ENCODE data around the gene ZNF460. TPM values are rescaled to one million over a fixed set of nuclear protein-coding genes. Genes with fewer than 3 reads are reported as not detected.
"Not testable (repeated sequence)": the region's sequence is repeated elsewhere in the genome, so short reads cannot be mapped to it uniquely, and the experiment has no call there.

Gene ZNF460
- total RNA-seq: 10 to 100 TPM; 30.1 to 52.2 (median 49.2) TPM

- peaks cover 37% of the 10 kb centered on the region for H3K4me1 Mint-ChIP-seq (ENCODE audit: low read depth)
- H3K9me3 Mint-ChIP-seq: no peaks in the 10 kb centered on the region
- H3K27me3 Mint-ChIP-seq (ENCODE audit: low read depth): no peaks in the 10 kb centered on the region
- DNase-seq: peak; percentile 97
- peaks cover 40% of the 10 kb centered on the region for H3K36me3 Mint-ChIP-seq (ENCODE audit: insufficient read depth)
- no peak within 1 kb of the TSS for H3K4me3 Mint-ChIP-seq
- ATAC-seq: peak; percentile 94 to 97
Observed at GRCh38 chr19:57280165-57280961, at the start of gene ZNF460. ZNF460 (plus strand) TSS chr19:57280485; CDS start chr19:57280807, 322 bp downstream.

- DNase-seq (no peak), ATAC-seq (no peak)
- no peaks in the 10 kb centered on the region for H3K27me3 Mint-ChIP-seq (ENCODE audit: low read depth)
- H3K4me1 Mint-ChIP-seq (ENCODE audit: low read depth): no peaks in the 10 kb centered on the region
- no peaks in the 10 kb centered on the region for H3K9me3 Mint-ChIP-seq
- no peak overlapping the region for H3K4me3 Mint-ChIP-seq
- H3K36me3 Mint-ChIP-seq (ENCODE audit: insufficient read depth): no peaks in the 10 kb centered on the region
Observed at GRCh38 chr19:57231686-57232085, 48.6 kb upstream of the ZNF460 start.

- no peaks in the 10 kb centered on the region for H3K36me3 Mint-ChIP-seq (ENCODE audit: insufficient read depth)
- no peak overlapping the region for H3K4me3 Mint-ChIP-seq
- no peaks in the 10 kb centered on the region for H3K9me3 Mint-ChIP-seq
- DNase-seq (no peak), ATAC-seq (no peak)
- H3K4me1 Mint-ChIP-seq (ENCODE audit: low read depth): no peaks in the 10 kb centered on the region
- H3K27me3 Mint-ChIP-seq (ENCODE audit: low read depth): no peaks in the 10 kb centered on the region
Observed at GRCh38 chr19:57233207-57233606, 47.1 kb upstream of the ZNF460 start.

GRCh38 chr19:57239982-57240310, 40.3 kb upstream of the ZNF460 start:
- Mint-ChIP-seq H3K27me3 (ENCODE audit: low read depth) (no peaks in the 10 kb centered on the region), H3K36me3 (ENCODE audit: insufficient read depth) (peaks cover 16% of the 10 kb centered on the region), H3K4me1 (ENCODE audit: low read depth) (peaks cover 30% of the 10 kb centered on the region), H3K9me3 (peaks cover 3% of the 10 kb centered on the region), H3K4me3 (peak overlapping the region; percentile 84)
- peak in 1 of 2 donors; percentile 1 for ATAC-seq
- no peak for DNase-seq

- peak within 1 kb of the TSS; percentile 84 for H3K4me3 Mint-ChIP-seq
- no peaks in the 10 kb centered on the region for H3K27me3 Mint-ChIP-seq (ENCODE audit: low read depth)
- peaks cover 3% of the 10 kb centered on the region for H3K9me3 Mint-ChIP-seq
- peaks cover 21% of the 10 kb centered on the region for H3K36me3 Mint-ChIP-seq (ENCODE audit: insufficient read depth)
- DNase-seq (peak; percentile 95), ATAC-seq (peak; percentile 96 to 97)
- peaks cover 30% of the 10 kb centered on the region for H3K4me1 Mint-ChIP-seq (ENCODE audit: low read depth)
Observed at GRCh38 chr19:57240311-57241090, 39.8 kb upstream of the ZNF460 start, which contains the start of gene ZNF805. ZNF805 (plus strand) TSS chr19:57240632; CDS start chr19:57240892, 260 bp downstream.

- H3K4me1 Mint-ChIP-seq (ENCODE audit: low read depth): peaks cover 30% of the 10 kb centered on the region
- H3K36me3 Mint-ChIP-seq (ENCODE audit: insufficient read depth): peaks cover 27% of the 10 kb centered on the region
- H3K9me3 Mint-ChIP-seq: peaks cover 3% of the 10 kb centered on the region
- peak overlapping the region; percentile 84 for H3K4me3 Mint-ChIP-seq
- H3K27me3 Mint-ChIP-seq (ENCODE audit: low read depth): no peaks in the 10 kb centered on the region
- no peak for ATAC-seq
- no peak for DNase-seq
Observed at GRCh38 chr19:57241176-57241575, 39.1 kb upstream of the ZNF460 start.

- Mint-ChIP-seq H3K4me1 (ENCODE audit: low read depth) (peaks cover 30% of the 10 kb centered on the region), H3K9me3 (peaks cover 3% of the 10 kb centered on the region), H3K4me3 (peak overlapping the region; percentile 61), H3K27me3 (ENCODE audit: low read depth) (no peaks in the 10 kb centered on the region), H3K36me3 (ENCODE audit: insufficient read depth) (peaks cover 43% of the 10 kb centered on the region)
- no peak for DNase-seq
- no peak for ATAC-seq
Observed at GRCh38 chr19:57242821-57243220, 37.5 kb upstream of the ZNF460 start.

- Mint-ChIP-seq H3K4me3 (no peak overlapping the region), H3K27me3 (ENCODE audit: low read depth) (no peaks in the 10 kb centered on the region), H3K9me3 (peaks cover 3% of the 10 kb centered on the region), H3K36me3 (ENCODE audit: insufficient read depth) (peaks cover 58% of the 10 kb centered on the region), H3K4me1 (ENCODE audit: low read depth) (peaks cover 30% of the 10 kb centered on the region)
- DNase-seq (no peak), ATAC-seq (no peak)
Observed at GRCh38 chr19:57244513-57244912, 35.8 kb upstream of the ZNF460 start.

- no peak for ATAC-seq
- Mint-ChIP-seq H3K9me3 (peaks cover 2% of the 10 kb centered on the region), H3K27me3 (ENCODE audit: low read depth) (no peaks in the 10 kb centered on the region), H3K4me1 (ENCODE audit: low read depth) (peaks cover 28% of the 10 kb centered on the region), H3K36me3 (ENCODE audit: insufficient read depth) (peaks cover 58% of the 10 kb centered on the region), H3K4me3 (no peak overlapping the region)
- no peak for DNase-seq
Observed at GRCh38 chr19:57245066-57245465, 35.2 kb upstream of the ZNF460 start.

- Mint-ChIP-seq H3K4me1 (ENCODE audit: low read depth) (peaks cover 24% of the 10 kb centered on the region), H3K9me3 (peaks cover 2% of the 10 kb centered on the region), H3K27me3 (ENCODE audit: low read depth) (no peaks in the 10 kb centered on the region), H3K36me3 (ENCODE audit: insufficient read depth) (peaks cover 64% of the 10 kb centered on the region), H3K4me3 (no peak overlapping the region)
- DNase-seq (no peak), ATAC-seq (no peak)
Observed at GRCh38 chr19:57245959-57246358, 34.3 kb upstream of the ZNF460 start.

- DNase-seq (no peak), ATAC-seq (no peak)
- Mint-ChIP-seq H3K36me3 (ENCODE audit: insufficient read depth) (peaks cover 89% of the 10 kb centered on the region), H3K4me3 (no peak overlapping the region), H3K27me3 (ENCODE audit: low read depth) (no peaks in the 10 kb centered on the region), H3K9me3 (peaks cover 11% of the 10 kb centered on the region), H3K4me1 (ENCODE audit: low read depth) (peaks cover under 1% of the 10 kb centered on the region)
Observed at GRCh38 chr19:57248646-57249045, 31.6 kb upstream of the ZNF460 start.

GRCh38 chr19:57249329-57249728, 31.0 kb upstream of the ZNF460 start:
- ATAC-seq: no peak
- DNase-seq: no peak
- Mint-ChIP-seq H3K4me1 (ENCODE audit: low read depth) (no peaks in the 10 kb centered on the region), H3K36me3 (ENCODE audit: insufficient read depth) (peaks cover 92% of the 10 kb centered on the region), H3K27me3 (ENCODE audit: low read depth) (no peaks in the 10 kb centered on the region), H3K9me3 (peaks cover 13% of the 10 kb centered on the region), H3K4me3 (no peak overlapping the region)

- Mint-ChIP-seq H3K36me3 (ENCODE audit: insufficient read depth) (peaks cover 78% of the 10 kb centered on the region), H3K9me3 (peaks cover 32% of the 10 kb centered on the region)
- not testable (repeated sequence) for H3K4me1 Mint-ChIP-seq (ENCODE audit: low read depth); H3K27me3 Mint-ChIP-seq (ENCODE audit: low read depth); H3K4me3 Mint-ChIP-seq; DNase-seq
- peak; percentile 51 to 70 for ATAC-seq
Observed at GRCh38 chr19:57253767-57254166, 26.5 kb upstream of the ZNF460 start.

GRCh38 chr19:57262044-57262443, 18.2 kb upstream of the ZNF460 start:
- no peaks in the 10 kb centered on the region for H3K4me1 Mint-ChIP-seq (ENCODE audit: low read depth)
- no peak overlapping the region for H3K4me3 Mint-ChIP-seq
- DNase-seq: no peak
- H3K9me3 Mint-ChIP-seq: peaks cover 39% of the 10 kb centered on the region
- H3K36me3 Mint-ChIP-seq (ENCODE audit: insufficient read depth): peaks cover 51% of the 10 kb centered on the region
- no peak for ATAC-seq
- H3K27me3 Mint-ChIP-seq (ENCODE audit: low read depth): no peaks in the 10 kb centered on the region

Measured in activated T-cell treated with anti-CD3 and anti-CD28 coated beads, Interleukin-2, amount 50 U/mL, for 4 hours (primary cell).